HG03342 (cell line): ENCODE data around the gene CFAP100.

Experiments
- ATAC-seq: cut with Tn5 transposase; IDR thresholded peaks from one replicate; pipeline ENCODE4 v1.9.1; 2021; ENCODE audit warnings: mild to moderate bottlenecking, moderate library complexity; ENCODE audit not compliant: unreplicated experiment

CFAP100 gene

GRCh38 chr3:126356373-126357264 lies 38.1 kb upstream of the CFAP100 start:
- ATAC-seq: peak; percentile 15

GRCh38 chr3:126357295-126358037 lies 37.2 kb upstream of the CFAP100 start, which contains the start of gene KLF15:
KLF15 (minus strand) TSS chr3:126357408; CDS start chr3:126352922, 4,486 bp downstream.
- peak; percentile 84 for ATAC-seq

GRCh38 chr3:126358038-126358815 lies 36.5 kb upstream of the CFAP100 start:
- ATAC-seq: no peak

GRCh38 chr3:126358816-126359181 lies 35.9 kb upstream of the CFAP100 start:
- no peak for ATAC-seq

GRCh38 chr3:126360046-126360713 lies 34.5 kb upstream of the CFAP100 start:
- ATAC-seq: no peak

- no peak for ATAC-seq
Observed at GRCh38 chr3:126360714-126361060, 34.0 kb upstream of the CFAP100 start.

GRCh38 chr3:126361211-126361610 lies 33.5 kb upstream of the CFAP100 start:
- ATAC-seq: no peak

- no peak for ATAC-seq
Observed at GRCh38 chr3:126364130-126364695, 30.5 kb upstream of the CFAP100 start.

- ATAC-seq: no peak
Observed at GRCh38 chr3:126364731-126365301, 29.9 kb upstream of the CFAP100 start.

GRCh38 chr3:126365351-126366277 lies 29.1 kb upstream of the CFAP100 start:
- ATAC-seq: no peak

GRCh38 chr3:126367316-126367805 lies 27.3 kb upstream of the CFAP100 start:
- no peak for ATAC-seq

- no peak for ATAC-seq
Observed at GRCh38 chr3:126369490-126369889, 25.2 kb upstream of the CFAP100 start.

- no peak for ATAC-seq
Observed at GRCh38 chr3:126370055-126370454, 24.7 kb upstream of the CFAP100 start.

- no peak for ATAC-seq
Observed at GRCh38 chr3:126370606-126371005, 24.1 kb upstream of the CFAP100 start.

GRCh38 chr3:126371096-126371705 lies 23.5 kb upstream of the CFAP100 start:
- no peak for ATAC-seq

- ATAC-seq: no peak
Observed at GRCh38 chr3:126372413-126373145, 22.1 kb upstream of the CFAP100 start.

- ATAC-seq: no peak
Observed at GRCh38 chr3:126373146-126373613, 21.5 kb upstream of the CFAP100 start.
